Measurements from ENCODE around the gene KCNJ14.

The KCNJ14 gene

DNA sequence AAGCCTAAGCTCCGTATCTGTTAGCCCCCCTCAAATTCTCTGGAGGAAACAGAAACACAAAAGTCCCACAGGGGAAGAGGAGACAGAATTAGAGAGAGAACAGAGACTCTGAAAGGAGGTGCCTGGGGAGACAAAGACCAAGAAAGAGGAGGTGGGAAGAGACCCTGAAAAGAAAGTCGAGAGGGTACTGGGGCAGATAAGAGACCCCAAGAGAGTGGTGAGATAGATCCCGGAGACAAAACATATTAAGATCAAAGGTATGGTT, 10.5 kb upstream of the KCNJ14 start:
- no peak for DNase-seq (ENCODE audit: extremely low read depth, low read depth)
- H3K4me3 ChIP-seq (replicated peaks; ENCODE audit: low read depth, low read length), result peak overlapping the region; percentile 100
- TF ChIP-seq, protein P1, sequence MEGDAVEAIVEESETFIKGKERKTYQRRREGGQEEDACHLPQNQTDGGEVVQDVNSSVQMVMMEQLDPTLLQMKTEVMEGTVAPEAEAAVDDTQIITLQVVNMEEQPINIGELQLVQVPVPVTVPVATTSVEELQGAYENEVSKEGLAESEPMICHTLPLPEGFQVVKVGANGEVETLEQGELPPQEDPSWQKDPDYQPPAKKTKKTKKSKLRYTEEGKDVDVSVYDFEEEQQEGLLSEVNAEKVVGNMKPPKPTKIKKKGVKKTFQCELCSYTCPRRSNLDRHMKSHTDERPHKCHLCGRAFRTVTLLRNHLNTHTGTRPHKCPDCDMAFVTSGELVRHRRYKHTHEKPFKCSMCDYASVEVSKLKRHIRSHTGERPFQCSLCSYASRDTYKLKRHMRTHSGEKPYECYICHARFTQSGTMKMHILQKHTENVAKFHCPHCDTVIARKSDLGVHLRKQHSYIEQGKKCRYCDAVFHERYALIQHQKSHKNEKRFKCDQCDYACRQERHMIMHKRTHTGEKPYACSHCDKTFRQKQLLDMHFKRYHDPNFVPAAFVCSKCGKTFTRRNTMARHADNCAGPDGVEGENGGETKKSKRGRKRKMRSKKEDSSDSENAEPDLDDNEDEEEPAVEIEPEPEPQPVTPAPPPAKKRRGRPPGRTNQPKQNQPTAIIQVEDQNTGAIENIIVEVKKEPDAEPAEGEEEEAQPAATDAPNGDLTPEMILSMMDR (IDR thresholded peaks at IDR 0.05; ENCODE audit: low read depth, low read length, missing control alignments), result no peak

- peak overlapping the region; percentile 100 for H3K4me3 ChIP-seq (replicated peaks; ENCODE audit: low read depth, low read length)
- TF ChIP-seq, protein P1 (IDR thresholded peaks at IDR 0.05; ENCODE audit: low read depth, low read length, missing control alignments), result peak; percentile 68
- peak; percentile 81 for DNase-seq (ENCODE audit: extremely low read depth, low read depth)
Observed at GRCh38 chr19:48445256-48445605, 10.1 kb upstream of the KCNJ14 start.

- TF ChIP-seq, protein P1 (IDR thresholded peaks at IDR 0.05; ENCODE audit: low read depth, low read length, missing control alignments), result peak; percentile 15
- peak within 1 kb of the TSS; percentile 100 for H3K4me3 ChIP-seq (replicated peaks; ENCODE audit: low read depth, low read length)
- DNase-seq (ENCODE audit: extremely low read depth, low read depth), result peak; percentile 95
Observed at GRCh38 chr19:48445606-48446481, 9.5 kb upstream of the KCNJ14 start, which contains the start of gene GRWD1. TSS of gene GRWD1 (plus strand) at chr19:48445983. CDS start at chr19:48446006, 23 bp downstream.

DNA sequence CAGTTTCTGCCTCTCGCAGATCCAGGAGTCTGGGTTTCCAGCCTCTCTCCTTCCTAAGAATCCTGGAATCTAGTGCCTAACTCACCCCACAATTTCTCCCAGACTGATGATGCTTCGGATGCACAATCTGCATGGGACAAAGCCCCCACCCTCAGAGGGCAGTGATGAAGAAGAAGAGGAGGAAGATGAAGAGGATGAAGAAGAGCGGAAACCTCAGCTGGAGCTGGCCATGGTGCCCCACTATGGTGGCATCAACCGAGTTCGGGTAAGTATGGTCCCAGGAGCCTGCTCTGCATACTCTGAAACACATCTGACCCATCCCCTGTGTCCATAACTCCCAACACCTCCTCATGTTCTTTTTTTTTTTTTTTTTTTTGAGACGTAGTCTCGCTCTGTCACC, 8.8 kb upstream of the KCNJ14 start:
- TF ChIP-seq, protein P1 (IDR thresholded peaks at IDR 0.05; ENCODE audit: low read depth, low read length, missing control alignments), result no peak
- DNase-seq (ENCODE audit: extremely low read depth, low read depth), result no peak
- H3K4me3 ChIP-seq (replicated peaks; ENCODE audit: low read depth, low read length), result peak overlapping the region; percentile 100

GRCh38 chr19:48448563-48448962, 6.8 kb upstream of the KCNJ14 start:
- TF ChIP-seq, protein P1 (IDR thresholded peaks at IDR 0.05; ENCODE audit: low read depth, low read length, missing control alignments), result no peak
- DNase-seq (ENCODE audit: extremely low read depth, low read depth), result no peak
- H3K4me3 ChIP-seq (replicated peaks; ENCODE audit: low read depth, low read length), result no peak overlapping the region

DNA sequence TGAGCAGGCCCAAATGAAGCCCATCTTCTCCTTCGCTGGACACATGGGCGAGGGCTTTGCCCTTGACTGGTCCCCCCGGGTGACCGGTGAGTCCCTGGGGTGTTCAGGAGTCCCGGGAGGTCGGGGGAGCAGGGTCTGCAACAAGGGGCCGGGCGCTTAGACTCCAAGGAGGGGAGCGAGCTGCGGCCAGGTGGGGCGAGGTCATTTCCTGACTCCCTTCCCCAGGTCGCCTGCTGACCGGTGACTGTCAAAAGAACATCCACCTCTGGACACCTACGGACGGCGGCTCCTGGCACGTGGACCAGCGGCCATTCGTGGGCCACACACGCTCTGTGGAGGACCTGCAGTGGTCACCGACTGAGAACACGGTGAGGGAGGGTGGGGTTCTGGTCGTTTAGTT, 4.9 kb upstream of the KCNJ14 start:
- no peak for DNase-seq (ENCODE audit: extremely low read depth, low read depth)
- TF ChIP-seq, protein P1 (IDR thresholded peaks at IDR 0.05; ENCODE audit: low read depth, low read length, missing control alignments), result no peak

More for the DNA sequence above, 4.9 kb upstream of the KCNJ14 start:
- no peak overlapping the region for H3K4me3 ChIP-seq (replicated peaks; ENCODE audit: low read depth, low read length)

All from HFF-Myc (cell line).